Kidney epithelial cell (primary cell): ENCODE data around the gene APMAP. TPM values are rescaled to one million over a fixed set of nuclear protein-coding genes. Genes with fewer than 3 reads are reported as not detected.

ENCODE experiments used
- DNase-seq: peaks from one replicate; pipeline ENCODE4 v3.0.0-alpha.2; 2010; ENCODE audit warnings: low read depth
- H3K27me3 ChIP-seq: 2 replicates; pipeline ENCODE4 v1.6.0; 2011; ENCODE audit warnings: low read length; ENCODE audit not compliant: control insufficient read depth, insufficient read depth
- H3K36me3 ChIP-seq: 2 replicates; pipeline ENCODE4 v1.5.1; 2011; ENCODE audit warnings: low read length; ENCODE audit not compliant: control insufficient read depth, insufficient read depth
- H3K4me3 ChIP-seq: 2 replicates; pipeline ENCODE4 v1.5.1; 2011; ENCODE audit warnings: low read depth, mild to moderate bottlenecking, control low read depth, low read length
- CTCF ChIP-seq: IDR thresholded peaks from 2 replicates; pipeline ENCODE4 v1.5.1; 2011; ENCODE audit warnings: mild to moderate bottlenecking, moderate library complexity, low read length, control low read depth, inconsistent platforms; ENCODE audit not compliant: insufficient read depth, poor library complexity, severe bottlenecking
- total RNA-seq: library from RNA; depleted of rRNA; stranded (reverse); fragments of >200 nt; gene quantifications from 2 replicates; pipeline ENCODE4 v1.2.3, GENCODE V29; 2015

Gene APMAP
- total RNA-seq, 1 donor from 2014 or later, result 98.8 TPM

GRCh38 chr20:24979036-24979960 lies 13.3 kb downstream of the APMAP start:
- no peak for DNase-seq
- no peak for TF ChIP-seq CTCF
- Histone ChIP-seq H3K36me3 (peaks cover 4% of the 10 kb centered on the region), H3K4me3 (no peak overlapping the region), H3K27me3 (no peaks in the 10 kb centered on the region)

- Histone ChIP-seq H3K36me3 (peaks cover 4% of the 10 kb centered on the region), H3K4me3 (no peak overlapping the region), H3K27me3 (no peaks in the 10 kb centered on the region)
- TF ChIP-seq CTCF, result no peak
- no peak for DNase-seq
Measured at GRCh38 chr20:24978513-24978912, 14.0 kb downstream of the APMAP start.

GRCh38 chr20:24977797-24978196 lies 14.8 kb downstream of the APMAP start:
- no peak overlapping the region for H3K4me3 ChIP-seq
- DNase-seq, result no peak
- no peak for TF ChIP-seq CTCF
- no peaks in the 10 kb centered on the region for H3K27me3 ChIP-seq
- H3K36me3 ChIP-seq, result peaks cover 4% of the 10 kb centered on the region

- H3K36me3 ChIP-seq, result peaks cover 4% of the 10 kb centered on the region
- H3K27me3 ChIP-seq, result no peaks in the 10 kb centered on the region
- no peak for DNase-seq
- H3K4me3 ChIP-seq, result no peak overlapping the region
- no peak for TF ChIP-seq CTCF
Measured at GRCh38 chr20:24977336-24977735, 15.2 kb downstream of the APMAP start.

- no peak for TF ChIP-seq CTCF
- H3K4me3 ChIP-seq, result no peak overlapping the region
- H3K36me3 ChIP-seq, result no peaks in the 10 kb centered on the region
- H3K27me3 ChIP-seq, result no peaks in the 10 kb centered on the region
- DNase-seq, result no peak
Measured at GRCh38 chr20:24972341-24972740, 20.2 kb downstream of the APMAP start.
